GM19397 (cell line): Measurements from ENCODE around the gene ZFP36L2.
A peak's percentile ranks its signal among the peaks of the same experiment; 100 is the strongest.

Experiments
- ATAC-seq: cut with Tn5 transposase; IDR thresholded peaks from one replicate; pipeline ENCODE4 v1.9.1; 2021; ENCODE audit warnings: mild to moderate bottlenecking, moderate library complexity; ENCODE audit not compliant: unreplicated experiment

Gene ZFP36L2

DNA sequence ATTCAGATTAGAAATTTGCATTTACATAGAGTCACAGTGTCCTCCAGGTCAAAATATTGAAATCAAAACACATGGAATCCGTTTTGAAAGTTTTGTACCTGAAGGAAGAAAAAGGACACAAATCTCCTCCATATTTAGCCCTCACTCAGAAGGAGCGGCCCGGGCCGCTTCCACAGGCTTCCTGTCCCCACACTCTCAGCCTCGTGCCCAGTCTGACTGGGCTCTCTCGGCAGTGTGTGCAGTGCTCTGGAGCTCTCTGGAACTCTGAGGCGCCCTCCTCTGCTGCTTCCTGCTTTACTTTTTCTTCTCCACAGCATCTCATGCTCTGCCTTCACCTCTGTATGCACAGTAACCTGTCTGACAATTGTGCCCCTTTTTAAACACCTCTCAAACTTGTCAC is 22.2 kb upstream of the ZFP36L2 start:
- ATAC-seq = no peak

- no peak for ATAC-seq
Observed at GRCh38 chr2:43246641-43247040, 20.2 kb upstream of the ZFP36L2 start.

DNA sequence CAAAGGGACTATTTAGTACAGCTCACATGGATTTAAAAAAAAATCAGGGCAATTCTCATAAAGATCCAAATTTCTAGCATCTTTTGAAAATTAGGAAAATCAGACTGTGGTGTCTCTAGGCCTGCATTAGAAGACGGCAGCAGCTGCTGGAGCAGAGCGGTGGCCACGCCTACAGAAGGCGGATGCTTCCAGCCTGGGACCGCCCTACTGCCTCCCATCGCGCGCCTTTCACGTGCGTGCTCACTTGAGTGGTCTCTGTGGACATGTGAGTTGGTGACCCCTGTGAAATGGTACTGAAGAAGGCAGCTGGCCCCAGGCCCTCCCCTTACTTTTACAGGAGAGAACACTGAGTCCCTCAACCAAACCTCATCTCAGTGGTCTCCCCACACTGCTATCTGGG is 15.2 kb upstream of the ZFP36L2 start:
- ATAC-seq = no peak

- no peak for ATAC-seq
Observed at GRCh38 chr2:43240766-43241150, 14.4 kb upstream of the ZFP36L2 start.

- ATAC-seq = no peak
Observed at GRCh38 chr2:43239981-43240765, 13.8 kb upstream of the ZFP36L2 start.

- no peak for ATAC-seq
Observed at GRCh38 chr2:43238813-43239212, 12.4 kb upstream of the ZFP36L2 start.

GRCh38 chr2:43238176-43238575 is 11.8 kb upstream of the ZFP36L2 start:
- no peak for ATAC-seq

- no peak for ATAC-seq
Observed at GRCh38 chr2:43233218-43234212, 7.1 kb upstream of the ZFP36L2 start.

DNA sequence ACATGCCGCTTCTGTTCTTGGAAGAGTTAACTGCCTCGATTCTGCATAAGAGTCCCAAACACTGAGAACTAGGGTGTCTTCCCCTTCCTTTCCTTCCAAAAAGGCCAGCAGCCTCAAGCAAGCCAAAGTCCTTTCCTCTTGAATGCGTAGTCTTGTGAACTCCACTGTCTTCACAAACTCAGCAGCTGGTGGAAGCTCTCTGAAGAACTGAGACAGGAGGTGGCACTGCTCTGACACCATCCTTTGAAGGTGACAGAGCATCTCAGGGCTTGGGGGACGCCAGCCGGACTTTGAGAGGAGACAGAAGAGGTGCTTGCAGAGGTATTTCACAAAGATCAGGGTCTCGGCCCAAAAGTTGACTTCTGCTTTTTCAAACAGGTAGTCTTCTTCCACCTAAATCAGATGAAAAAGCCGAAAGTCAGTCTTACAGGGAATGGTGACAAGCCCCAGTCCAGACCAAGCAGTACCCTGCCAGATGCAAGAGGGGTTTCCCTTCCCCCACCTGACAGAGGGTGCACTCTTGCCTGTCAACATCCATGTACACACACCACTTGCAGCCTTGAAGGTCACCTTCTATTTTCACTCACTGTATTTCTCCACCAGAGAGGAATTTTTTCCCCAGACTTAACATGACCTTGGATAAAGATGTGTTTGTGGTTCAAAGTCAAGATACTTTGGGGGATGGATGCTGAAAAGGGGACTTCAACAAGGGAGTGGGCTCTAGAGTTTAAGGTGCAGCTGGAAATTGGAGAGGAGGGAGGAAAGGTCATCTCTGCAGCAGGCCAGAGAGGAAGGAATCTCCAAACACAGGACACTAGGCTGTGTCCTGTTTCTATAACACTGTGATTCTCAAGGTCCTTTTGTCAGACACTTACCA is 4.8 kb upstream of the ZFP36L2 start:
- no peak for ATAC-seq

GRCh38 chr2:43230351-43230885 is 4.0 kb upstream of the ZFP36L2 start:
- ATAC-seq = no peak

DNA sequence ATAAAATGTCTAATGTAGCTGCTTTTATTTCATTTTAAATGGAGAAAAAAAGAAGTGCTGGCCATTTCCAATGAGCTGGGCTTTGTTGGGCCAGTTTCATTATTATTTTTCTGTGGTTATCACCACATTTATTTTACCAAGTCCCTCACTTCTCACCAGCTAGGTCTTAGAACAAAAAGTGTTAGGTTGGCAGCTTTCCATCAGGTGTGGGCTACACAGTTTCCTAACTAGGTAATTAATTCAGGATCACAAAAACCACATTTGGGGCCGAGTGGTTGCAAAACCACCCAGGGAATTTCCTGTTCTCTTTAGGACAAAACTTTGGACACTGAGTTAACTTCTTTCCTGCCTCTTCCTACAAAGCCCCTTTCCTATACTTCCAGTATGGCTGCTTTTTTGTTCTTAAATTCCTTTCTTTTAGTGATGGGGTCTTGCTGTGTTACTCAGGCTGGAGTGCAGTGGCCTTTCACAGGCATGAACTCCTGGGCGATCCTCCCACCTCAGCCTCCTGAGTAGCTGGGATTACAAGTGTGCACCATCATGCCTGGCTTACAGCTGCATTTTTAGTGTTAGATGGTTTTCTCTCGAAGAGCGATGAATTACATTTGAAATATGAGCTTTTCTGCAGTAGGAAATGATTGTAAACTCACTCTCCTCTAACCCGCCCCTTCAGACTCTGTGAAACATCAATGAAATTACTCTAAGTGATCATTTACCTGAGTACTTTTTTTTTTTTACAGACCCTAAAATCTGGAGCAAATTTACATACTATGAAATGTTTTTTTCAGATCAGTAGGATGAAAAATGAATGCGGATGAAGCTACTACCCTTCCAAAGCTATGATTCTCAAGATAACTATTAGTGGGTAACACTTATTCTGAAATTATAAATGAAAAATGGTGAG is 2.6 kb upstream of the ZFP36L2 start:
- no peak for ATAC-seq

- no peak for ATAC-seq
Observed at GRCh38 chr2:43228321-43228751, 1.9 kb upstream of the ZFP36L2 start.

DNA sequence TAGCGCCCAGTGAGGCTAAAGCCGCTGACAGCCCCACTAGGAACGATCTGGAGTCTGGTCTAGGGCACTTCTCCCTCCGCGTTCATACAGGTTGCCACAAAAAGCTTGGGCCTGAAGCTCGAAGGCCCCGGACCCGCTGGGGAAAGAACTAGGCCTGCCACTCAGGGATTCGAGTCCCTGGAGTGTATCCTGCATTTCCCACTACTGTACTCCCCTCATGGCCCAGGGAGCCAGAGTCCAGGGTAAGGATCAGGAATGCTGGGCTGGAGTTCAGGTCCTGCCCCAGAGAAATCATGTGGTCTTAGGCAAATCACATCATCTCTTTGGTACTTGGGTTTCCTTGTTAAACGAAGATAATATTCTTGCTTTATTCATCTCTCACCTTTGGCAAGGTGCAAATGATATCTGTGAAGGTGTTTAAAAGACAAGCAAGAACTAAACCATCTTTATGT is 1.4 kb upstream of the ZFP36L2 start:
- no peak for ATAC-seq

- ATAC-seq = peak; percentile 24
Observed at GRCh38 chr2:43226955-43227829, 786 bp upstream of the ZFP36L2 start.

DNA sequence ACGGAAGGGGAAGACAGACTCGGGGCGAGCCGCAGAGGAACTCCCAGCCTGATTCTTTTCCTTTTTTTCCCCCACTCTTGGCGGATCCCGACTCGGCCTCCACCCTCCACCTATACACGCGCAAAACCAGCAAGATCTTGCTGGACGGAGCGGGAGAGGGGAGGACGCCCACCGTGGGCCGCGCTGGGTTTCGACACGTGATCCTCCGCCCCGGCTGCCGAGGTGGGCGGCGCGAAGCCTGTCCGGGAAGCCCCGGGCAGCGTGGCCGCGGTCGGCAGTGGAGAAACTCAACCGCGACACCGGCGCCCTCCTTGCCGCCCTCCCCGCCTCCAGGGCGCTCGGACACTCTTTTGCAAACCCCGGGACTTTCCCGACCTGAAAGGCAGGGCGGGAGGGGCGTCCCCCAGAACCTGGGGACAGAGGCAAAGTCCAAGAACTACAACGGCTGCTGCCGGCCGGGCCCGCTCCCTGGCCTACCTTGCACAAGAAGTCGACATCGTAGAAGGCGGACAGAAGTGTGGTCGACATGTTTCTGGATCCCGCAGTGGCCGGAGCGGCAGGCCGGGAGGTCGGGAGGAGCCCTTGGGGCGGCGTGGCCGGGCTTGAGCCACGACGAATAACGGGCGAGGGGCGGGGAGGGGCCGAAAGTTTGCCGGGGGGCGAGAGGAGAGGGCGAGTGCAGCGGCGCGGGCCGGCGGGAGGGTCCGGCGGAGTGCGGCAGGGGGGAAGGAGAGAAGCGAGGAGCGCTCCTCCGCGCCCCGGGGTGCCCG is 433 bp downstream of the ZFP36L2 start:
- peak; percentile 25 for ATAC-seq

- ATAC-seq = no peak
Observed at GRCh38 chr2:43225093-43225787, 1.2 kb downstream of the ZFP36L2 start.

- no peak for ATAC-seq
Observed at GRCh38 chr2:43224571-43225092, 1.8 kb downstream of the ZFP36L2 start.
